Activated gamma-delta T cell treated with anti-CD3 and anti-CD28 coated beads, Interleukin-2, amount 50 U/mL, for 16 hours (primary cell): ENCODE measurements around the gene CACNA1D.

Experiments
- DNase-seq: peaks from one replicate; pipeline ENCODE4 v3.0.0-alpha.2; 2020; ENCODE audit warnings: low read depth

CACNA1D gene

DNA sequence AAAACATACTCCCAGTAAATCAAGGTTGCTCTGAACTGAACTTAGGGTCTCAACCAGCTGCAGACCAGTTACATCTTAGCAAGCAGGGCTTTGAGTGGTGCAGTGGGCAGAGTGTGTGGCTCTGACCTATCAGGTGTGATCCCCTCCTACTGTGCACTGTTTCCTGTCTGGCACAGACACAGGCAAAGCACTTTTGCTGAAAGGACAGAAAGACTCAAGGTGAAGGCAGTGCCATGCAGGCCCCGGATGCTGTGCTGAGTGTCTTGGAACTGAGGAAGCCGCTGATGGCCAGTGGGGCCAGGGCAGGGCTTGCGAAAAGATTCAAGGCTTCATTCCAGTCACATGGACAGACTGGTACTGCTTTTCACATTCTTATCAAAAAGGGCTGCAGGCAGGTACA, 85.2 kb downstream of the CACNA1D start:
- DNase-seq, result no peak

DNA sequence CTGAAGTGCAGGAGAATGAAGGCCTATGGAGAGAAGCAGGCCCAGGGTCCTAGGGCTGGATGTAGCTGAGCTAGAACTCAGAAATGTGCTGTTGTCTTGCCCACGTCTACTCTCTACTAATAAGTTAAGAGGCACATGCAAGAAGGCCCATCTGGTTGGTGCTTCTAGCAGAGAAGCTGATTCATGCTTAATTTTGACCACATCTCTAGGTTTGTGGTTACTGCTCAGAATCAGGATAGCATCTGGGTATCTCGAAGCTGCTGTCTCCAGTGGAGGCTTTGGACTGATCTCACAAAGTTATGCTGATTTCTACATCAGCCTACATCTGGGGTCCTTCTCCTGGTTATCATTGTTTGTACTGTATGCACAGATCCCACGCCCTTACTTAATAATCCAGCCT, 87.3 kb downstream of the CACNA1D start:
- DNase-seq, result no peak

DNA sequence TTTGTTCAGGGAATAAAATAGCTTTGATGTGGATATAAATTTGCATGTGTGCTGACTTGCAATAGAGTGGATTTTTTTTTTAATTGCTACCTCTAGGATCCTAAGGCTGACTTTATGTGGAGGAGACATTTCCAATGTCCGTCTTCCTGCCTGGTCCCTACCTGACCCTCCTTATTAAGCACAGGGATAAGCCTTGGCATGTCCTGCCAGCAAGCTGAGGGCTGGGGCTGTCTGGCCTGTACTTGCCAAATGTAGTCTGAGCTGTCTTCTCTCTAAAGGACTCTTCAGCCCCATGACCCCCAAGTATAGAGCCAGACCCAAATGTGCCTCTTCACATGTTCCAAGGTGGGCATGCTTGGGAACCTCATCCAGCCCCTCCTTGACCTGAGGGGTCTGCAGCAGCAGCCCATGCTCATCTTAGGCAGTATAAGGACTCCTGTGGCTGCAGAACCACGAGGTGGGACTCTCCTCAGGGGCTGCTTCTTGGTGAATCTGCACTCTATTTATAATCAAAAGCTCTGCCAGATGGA, 88.8 kb downstream of the CACNA1D start:
- DNase-seq, result no peak

DNA sequence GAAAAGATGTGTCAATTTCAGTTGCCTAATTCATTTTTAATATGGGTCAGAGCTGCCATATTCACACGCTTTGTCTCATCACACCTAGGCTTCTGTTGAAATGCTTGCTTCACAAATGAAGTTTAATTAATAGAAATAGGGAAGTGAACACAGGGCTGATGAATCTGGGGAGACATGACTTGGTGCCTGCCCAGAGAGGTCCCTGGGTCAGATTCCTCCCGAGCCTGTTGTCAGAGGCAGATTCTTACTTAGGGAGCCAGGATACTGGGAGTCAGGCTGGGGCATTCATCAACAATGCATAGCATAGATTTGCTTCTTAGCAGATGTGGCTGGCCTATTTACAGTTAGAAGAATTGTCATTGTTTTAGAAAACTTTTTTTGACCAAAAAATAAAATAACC, 90.6 kb downstream of the CACNA1D start:
- no peak for DNase-seq

DNA sequence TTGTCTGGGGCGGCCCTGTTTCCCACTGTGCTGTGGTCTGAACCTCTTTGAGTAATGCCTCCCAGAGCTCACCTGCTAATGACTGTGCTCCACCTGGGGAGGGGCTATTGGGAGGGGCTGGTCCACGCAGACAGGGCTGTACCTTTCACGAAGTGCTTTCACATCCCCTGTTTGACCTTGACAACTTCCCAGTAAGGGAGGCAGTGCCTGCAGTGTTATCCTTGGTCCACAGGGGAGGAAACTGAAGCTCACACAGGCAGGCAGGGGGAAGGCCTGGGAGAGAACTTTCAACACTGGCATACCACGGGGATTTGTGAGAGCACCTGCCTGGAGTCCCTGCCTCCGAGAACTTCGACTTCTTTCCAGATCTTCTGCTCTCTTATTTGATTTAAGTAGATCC, 91.2 kb downstream of the CACNA1D start:
- no peak for DNase-seq

DNA sequence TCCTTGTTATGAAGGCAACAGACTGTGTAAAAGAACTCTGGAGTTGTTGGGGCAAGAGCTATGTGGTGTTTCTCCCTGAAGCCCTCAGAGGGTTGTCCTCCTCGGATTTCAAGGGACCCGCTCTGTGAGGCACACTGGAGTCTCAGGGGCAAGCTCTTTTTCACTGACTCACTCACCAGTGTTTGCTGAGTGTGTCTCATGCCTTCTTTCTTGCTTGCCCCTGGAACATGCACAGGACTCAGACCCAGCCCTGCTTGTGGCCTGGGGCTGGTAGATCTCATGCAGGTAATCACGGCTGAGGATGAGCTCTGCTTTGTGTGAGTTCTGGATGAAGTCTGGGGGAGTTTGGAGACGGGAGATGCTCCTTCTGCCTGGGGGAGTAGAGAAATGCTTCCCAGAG, 93.7 kb downstream of the CACNA1D start:
- no peak for DNase-seq

DNA sequence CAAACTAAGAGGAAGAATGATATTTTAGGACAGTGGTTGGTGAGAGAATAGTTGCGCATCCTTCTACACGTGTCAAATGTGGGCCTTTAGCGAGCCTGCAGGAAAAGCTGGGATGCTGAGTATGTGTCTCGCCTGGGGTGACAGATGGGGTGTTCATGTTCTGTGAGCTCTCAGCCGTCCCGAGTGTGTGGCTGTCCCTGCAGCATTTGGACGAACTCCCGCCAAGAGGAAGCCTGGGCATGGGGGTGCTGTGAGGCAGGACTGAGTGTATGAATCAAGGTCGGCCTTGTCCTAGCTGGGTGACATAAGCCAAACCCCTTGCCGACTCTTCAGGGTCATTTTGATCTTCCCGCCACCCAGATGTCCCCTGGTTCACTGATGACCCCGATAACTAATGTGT, 94.8 kb downstream of the CACNA1D start:
- no peak for DNase-seq

DNA sequence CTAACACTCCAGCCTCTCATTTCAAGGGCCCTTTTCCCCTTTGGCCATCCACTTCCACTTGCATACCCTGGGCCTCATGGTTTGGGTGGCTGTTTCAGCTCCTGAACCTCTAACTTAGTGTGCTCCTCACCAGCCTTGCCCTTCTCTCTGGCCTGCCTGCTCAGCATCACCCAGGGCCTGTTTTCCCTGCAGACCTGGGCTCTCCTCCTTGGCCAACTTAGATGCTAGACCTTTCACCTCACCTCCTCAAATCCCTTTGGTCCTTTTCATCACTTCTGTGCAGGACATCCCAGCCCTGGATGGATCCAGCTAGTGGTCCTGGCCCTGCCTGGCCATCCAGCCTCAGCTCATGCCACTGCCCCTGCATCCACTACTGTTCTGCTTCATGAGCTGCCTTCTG, 95.4 kb downstream of the CACNA1D start:
- DNase-seq, result no peak

DNA sequence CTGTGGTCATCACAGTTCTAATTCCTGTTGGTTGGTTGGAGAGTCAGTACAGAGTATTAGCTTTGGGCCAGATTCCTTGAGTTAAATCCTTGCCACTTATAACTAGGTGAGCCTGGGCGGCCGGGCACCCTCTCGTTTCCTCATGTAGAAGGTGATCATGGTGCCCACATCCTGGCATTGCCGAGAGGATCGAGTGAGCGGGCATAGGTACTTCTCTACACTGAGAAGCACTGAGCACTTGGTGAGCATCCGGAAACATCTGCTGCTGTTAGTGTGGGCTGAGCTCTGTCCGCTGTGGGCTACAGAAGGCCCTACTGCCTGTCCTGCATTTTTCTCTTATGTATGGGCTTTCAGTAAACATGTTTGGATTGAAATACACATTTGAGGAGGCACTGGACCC, 96.2 kb downstream of the CACNA1D start:
- no peak for DNase-seq

DNA sequence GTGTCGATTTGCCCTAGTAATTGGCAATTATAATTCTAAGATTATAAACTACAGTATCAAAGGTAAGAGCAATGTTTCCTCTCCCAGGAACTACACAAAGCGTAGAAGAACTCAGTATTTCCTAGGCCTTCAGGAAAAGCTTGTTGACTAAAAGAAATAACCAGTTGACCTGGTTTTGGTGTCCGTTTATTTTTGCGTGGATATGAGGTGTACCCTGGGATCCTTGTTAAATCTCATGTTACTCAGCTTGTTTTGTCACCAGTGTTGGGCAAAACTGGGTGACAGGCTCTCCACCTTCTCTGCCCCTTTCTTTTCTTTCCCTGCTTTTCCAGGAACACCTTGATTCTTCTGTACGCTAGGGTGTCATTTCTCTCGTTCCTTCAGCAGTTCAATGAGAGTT, 97.2 kb downstream of the CACNA1D start:
- DNase-seq, result no peak

DNA sequence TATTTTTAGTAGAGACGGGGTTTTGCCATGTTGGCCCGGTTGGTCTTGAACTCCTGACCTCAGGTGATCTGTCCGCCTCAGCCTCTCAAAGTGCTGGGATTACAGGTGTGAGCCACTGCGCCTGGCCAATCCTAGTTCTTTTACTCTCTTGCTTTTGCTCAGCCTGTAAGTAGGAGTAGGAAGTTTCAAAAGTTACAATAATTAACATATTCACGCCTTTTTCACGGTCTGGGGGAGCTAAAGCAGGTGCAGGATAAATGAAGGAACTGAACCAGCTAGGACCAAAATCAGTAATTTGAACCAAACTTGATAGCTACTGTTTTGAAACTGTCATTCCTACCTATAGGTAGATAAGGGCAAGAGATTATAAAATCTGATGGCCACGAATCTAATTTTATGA, 98.5 kb downstream of the CACNA1D start:
- no peak for DNase-seq

DNA sequence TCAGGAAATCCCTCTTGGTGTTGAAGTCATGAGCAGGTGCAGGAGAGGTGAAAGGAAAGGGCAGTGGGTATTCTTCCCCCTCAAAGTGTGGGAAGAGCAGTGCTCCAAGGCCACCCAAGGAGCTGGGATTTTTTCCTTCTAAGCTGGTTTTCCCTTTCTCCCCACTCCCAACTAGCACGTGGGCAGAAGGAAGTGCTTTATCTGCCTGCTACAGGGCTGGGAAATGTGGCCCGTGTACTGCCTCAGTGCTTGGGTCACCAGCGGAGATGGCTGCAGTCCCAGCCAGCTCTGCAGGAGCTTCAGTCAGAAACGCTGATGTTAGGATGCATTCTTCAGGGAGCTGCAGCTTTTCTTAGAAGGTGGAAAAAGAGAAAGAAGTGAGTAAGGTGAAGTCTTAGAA, 99.2 kb downstream of the CACNA1D start:
- DNase-seq, result no peak

DNA sequence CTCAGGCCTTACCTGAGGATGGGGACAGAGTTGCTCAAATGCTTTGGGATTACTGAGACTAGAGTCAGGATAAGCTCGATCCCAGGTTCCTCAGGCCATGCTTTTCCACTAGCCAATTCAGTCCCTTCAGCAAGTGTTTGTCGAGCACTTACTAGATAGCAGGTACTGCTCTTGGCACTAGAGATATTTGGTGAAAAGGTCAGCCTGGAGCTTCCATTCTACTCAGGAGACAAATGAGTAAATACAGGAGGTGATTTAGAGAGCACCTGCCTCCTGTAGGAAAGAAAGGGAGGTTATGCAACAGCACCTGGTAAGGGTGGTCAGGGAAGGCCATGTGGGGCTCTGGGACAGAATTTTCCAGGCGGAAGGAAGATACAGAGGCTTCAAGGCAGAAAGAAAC, 99.9 kb downstream of the CACNA1D start:
- DNase-seq, result no peak

DNA sequence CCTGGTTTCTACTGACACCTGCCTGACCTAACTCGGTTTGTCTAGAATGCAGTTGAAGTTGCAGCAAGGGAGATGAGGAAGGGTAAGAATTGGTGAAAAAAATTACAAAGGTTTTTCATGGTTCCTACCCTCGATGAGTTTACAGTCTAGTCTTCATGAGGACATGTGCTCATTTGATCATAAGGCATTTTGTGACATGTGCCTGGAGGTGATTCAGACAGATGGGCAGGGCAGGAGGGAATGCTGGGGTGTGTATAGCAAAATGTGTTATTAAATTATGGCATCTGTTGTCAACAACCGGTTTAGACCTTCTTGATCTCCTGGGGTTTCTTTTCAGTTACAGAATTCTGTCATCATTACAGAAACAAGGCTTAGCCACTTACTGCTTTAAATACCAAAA, 101.2 kb downstream of the CACNA1D start:
- no peak for DNase-seq

DNA sequence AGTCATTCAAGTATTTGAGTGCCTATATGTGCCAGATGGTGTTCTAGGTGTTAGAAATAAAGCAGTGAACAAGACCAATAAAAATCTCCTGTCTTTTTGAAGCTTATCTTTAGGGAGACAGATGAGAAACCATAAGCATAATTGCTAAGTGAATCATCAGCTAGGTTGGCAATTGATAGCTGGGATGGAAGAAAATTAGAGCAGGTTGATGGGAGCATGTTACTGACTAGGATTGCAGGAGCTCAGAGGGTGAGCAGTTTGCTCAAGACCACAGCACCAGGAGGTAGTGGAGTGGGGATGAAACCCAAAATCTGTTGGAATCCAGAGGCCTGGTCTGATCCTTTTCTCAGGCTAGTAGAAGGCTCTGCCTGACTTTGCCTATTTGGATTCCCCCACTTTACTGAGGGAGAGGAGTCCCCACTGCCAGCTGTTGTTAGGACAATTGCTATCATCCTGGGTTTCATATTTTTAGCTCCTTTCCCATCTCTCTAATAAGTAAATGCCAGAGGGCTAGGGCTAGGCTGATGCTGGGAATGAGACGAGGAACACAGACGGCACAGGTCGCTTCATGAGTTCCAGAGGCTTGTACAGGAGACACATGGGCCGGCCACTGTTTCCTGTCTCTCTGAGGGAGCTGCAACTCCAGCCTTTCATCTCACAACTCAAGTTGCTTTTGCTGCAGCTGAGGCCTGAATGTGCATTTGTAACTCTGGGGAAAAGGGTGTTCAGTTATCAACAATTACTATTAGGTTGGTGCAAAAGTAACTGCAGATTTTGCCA, 102.9 kb downstream of the CACNA1D start:
- DNase-seq, result no peak

DNA sequence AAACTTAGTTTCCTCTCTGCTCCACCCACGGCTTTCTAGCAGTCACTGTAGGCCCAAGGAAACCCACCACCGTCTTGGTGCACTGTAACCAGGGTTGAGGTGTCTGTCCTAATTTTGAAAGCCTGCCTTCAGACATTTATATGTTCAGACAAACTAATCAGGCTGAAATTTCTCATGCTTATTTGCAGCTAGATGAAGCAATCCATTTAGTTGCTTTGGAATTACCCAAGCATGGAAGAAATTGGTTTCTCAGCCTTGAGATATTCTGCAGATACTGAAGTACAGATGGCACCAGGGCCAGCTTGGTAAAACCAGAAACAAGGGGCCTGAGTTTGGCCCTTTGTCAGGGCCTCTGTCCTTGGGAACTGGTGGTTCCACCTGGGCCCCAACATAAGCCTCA, 105.4 kb downstream of the CACNA1D start:
- no peak for DNase-seq

DNA sequence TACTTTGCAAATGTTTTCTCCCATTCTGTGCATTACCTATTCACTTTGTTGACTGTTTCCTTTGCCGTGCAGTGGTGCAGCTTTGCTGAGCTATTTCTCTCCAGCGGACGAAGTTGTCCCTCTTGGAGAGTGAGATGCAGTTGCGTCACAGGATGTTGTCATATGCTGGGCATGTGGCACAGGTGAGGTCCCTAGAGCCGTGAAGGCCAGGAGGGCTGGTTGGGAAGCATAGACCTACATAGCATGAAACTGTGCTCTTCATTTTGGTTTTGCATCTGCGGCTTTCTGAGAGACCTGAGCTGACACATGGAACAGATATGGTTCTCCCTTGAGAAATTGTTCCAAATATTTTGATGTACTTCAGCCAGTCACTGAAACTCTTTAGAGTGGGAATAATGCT, 108.5 kb downstream of the CACNA1D start:
- no peak for DNase-seq

DNA sequence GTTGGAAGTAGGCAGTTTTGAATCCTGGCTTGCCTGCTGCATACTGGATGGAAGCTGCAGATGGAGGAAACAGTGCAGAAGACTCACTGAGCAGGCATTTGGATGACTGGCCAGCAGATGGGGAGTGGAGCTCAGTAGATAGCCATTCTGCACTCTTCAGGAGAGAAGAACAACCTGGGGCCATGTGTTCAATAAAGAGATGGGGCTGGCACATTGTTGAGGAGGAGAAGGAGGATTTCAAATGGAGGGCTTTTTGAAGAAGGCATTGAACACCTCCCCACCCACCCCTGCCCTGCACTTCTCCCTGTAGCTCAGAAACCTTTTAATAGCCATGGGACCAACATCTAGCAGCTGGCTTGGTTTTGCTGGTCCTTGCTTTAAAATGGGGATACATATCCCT, 109.8 kb downstream of the CACNA1D start:
- DNase-seq, result no peak

DNA sequence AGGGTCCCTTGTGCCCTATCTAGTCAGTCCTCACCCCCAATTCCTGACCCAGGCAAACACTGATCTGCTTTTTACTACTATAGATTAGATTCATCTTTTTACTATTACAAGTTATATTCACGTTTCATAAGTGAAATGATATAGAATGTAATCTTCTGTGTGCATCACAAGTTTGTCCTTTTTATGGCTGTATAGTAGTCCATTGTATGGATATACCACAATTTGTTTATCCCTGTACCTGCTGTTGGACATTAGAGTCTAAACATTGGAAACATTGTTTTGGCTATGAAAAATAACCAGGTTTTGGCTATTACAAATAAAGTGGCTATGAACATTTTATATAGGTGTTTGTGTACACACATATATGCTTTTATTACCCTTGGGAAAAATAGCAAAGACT, 112.4 kb downstream of the CACNA1D start:
- DNase-seq, result no peak

DNA sequence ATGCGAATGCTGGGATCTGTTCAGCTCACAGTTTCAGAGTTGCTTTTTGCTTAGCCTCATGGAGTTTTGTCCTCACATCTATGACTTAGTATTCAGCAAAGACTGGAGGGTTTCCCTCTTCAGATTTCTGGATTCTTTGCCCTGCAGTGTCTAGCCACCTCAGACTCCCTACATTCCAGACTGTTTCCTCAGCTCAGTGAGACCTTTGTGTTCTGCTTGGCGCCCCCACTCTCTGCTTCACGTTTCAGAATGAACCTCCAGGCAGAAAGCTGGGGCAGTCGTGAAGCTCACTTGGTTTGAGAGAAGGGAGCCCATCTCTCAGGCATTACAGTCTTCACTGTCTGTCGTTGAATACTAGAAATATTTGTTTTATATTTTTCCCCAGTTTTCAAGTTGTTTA, 118.1 kb downstream of the CACNA1D start:
- no peak for DNase-seq

DNA sequence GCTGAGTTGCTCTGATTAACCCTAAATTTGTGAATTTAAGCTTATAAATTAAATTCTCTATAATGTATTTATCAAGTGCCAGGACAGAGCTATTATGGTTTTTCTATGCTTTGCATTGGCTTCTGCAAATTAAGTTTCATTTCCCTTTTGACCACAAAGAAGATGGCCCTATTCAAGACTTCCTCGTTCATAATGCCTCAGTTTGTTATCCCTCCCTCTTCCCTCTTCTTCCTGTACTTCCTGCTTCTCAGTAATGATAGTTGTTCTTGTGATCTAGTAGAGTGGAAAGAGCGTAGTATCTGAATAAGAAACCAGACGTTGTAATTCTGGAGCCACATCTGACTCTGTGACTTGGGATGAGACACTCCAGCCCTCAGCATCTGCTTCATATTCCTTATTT, 118.7 kb downstream of the CACNA1D start:
- no peak for DNase-seq

DNA sequence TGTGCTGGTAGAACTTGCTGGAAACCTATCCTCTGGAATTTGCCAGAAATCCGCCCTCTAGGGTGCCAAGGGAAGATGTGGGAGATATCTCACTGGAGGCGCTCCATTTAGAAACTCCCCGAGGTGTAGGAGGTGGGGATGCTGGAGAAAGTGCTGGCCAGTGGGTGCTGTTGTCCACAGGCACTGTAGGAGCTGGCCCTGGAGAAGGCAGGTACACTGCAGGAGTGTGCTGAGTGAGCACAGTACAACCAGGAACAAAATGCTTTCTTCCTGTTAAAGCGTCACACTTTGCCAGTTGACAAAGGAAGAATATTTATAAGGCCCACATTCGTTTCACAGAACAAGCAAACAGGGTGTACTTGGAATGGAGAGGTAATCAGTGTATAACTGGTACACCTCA, 119.9 kb downstream of the CACNA1D start:
- DNase-seq, result no peak

DNA sequence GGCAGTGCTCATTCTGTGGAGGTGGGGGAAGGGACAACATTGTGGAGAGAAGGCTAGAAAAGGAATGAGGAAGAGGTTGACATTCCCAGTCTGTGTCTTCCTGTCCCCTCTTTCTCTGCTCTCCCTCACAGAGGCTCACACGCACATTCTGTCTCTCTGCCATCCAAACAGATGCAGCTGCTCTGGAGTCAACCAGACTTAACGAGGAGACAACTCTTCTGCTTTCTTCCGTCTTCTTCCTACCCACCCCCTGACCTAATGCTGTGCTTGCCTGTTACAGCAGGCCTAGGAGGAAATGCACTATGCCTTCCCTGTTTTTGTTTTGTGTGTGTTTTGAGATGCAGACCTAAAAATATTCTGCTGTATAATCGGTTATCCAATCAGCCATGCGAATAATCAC, 121.9 kb downstream of the CACNA1D start:
- no peak for DNase-seq
